ENCODE data around the gene XRCC6.
"Not testable (repeated sequence)": the region's sequence is repeated elsewhere in the genome, so short reads cannot be mapped to it uniquely, and the experiment has no call there.

XRCC6 gene

GRCh38 chr22:41621099-41621910, at the start of gene XRCC6:
Gene XRCC6, plus strand, starts transcription at chr22:41621295. Its CDS starts 710 bp downstream, at chr22:41622005.
- DNase-seq = peak; percentile 99

- DNase-seq = no peak
Measured at GRCh38 chr22:41571786-41572185, 49.3 kb upstream of the XRCC6 start.

- not testable (repeated sequence) for DNase-seq
Measured at GRCh38 chr22:41572305-41572704, 48.8 kb upstream of the XRCC6 start.

- DNase-seq = no peak
Measured at GRCh38 chr22:41573677-41574076, 47.4 kb upstream of the XRCC6 start.

- no peak for DNase-seq
Measured at GRCh38 chr22:41574847-41575381, 46.2 kb upstream of the XRCC6 start.

- DNase-seq = no peak
Measured at GRCh38 chr22:41575533-41575932, 45.6 kb upstream of the XRCC6 start.

- DNase-seq = peak; percentile 27
Measured at GRCh38 chr22:41576877-41577276, 44.2 kb upstream of the XRCC6 start.

GRCh38 chr22:41578114-41578513, 43.0 kb upstream of the XRCC6 start:
- no peak for DNase-seq

- no peak for DNase-seq
Measured at GRCh38 chr22:41578818-41579217, 42.3 kb upstream of the XRCC6 start.

- no peak for DNase-seq
Measured at GRCh38 chr22:41579297-41579996, 41.6 kb upstream of the XRCC6 start.

- DNase-seq = no peak
Measured at GRCh38 chr22:41579997-41580355, 41.1 kb upstream of the XRCC6 start.

GRCh38 chr22:41582694-41583093, 38.4 kb upstream of the XRCC6 start:
- DNase-seq = no peak

- no peak for DNase-seq
Measured at GRCh38 chr22:41584881-41585280, 36.2 kb upstream of the XRCC6 start.

- DNase-seq = no peak
Measured at GRCh38 chr22:41585898-41586297, 35.2 kb upstream of the XRCC6 start.

GRCh38 chr22:41587347-41587723, 33.8 kb upstream of the XRCC6 start:
- no peak for DNase-seq

GRCh38 chr22:41589391-41590241, 31.5 kb upstream of the XRCC6 start, which contains the start of gene PMM1:
Gene PMM1, minus strand, starts transcription at chr22:41589840. Its CDS starts 35 bp downstream, at chr22:41589805.
- peak; percentile 100 for DNase-seq

- not testable (repeated sequence) for DNase-seq
Measured at GRCh38 chr22:41593336-41593960, 27.6 kb upstream of the XRCC6 start.

- no peak for DNase-seq
Measured at GRCh38 chr22:41595703-41596102, 25.4 kb upstream of the XRCC6 start.

GRCh38 chr22:41596776-41597634, 24.1 kb upstream of the XRCC6 start:
- peak; percentile 24 for DNase-seq

GRCh38 chr22:41597635-41597953, 23.5 kb upstream of the XRCC6 start:
- DNase-seq = no peak

- no peak for DNase-seq
Measured at GRCh38 chr22:41598081-41598480, 23.0 kb upstream of the XRCC6 start.

Data from inflammatory macrophage treated with lipopolysaccharide for 4 hours (primary cell).